C4-2B (cell line): ENCODE data around the gene LMF1.

ENCODE experiments used
- CTCF ChIP-seq: fragments of 450-650 bp; conservative IDR thresholded peaks from 2 replicates; pipeline ENCODE4 v1.5.1; 2017; ENCODE audit warnings: mild to moderate bottlenecking
- ZFX ChIP-seq: fragments of 450-650 bp; IDR thresholded peaks from 2 replicates; pipeline ENCODE4 v1.6.1; 2017

DNA sequence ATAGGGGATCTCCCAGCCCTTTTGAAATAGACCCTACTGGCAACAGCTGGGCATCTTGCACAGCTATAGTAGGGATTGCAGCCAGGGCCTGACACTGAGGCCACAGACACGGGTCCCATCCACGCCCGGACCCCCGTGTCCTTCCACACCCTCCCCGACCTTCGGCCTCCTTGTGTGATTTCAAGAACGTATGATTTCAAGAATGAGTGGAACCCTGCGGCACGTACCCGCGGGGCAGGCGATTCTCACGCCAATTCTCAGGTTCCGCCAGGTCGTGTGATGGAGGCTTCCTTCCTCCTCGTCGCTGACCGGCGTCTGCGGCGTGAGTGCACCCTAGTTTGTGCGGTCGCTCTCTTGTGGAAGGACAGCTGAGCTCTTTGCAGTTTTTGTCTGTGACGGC lies 114.0 kb downstream of the LMF1 start:
- TF ChIP-seq CTCF (no peak), ZFX (no peak)
